ENCODE data around the gene FAM98B.

The FAM98B gene

GRCh38 chr15:38461066-38461833 lies 7.3 kb downstream of the FAM98B start:
- no peak for DNase-seq (ENCODE audit: low read depth)

- DNase-seq (ENCODE audit: low read depth): no peak
These were observed 10.0 kb downstream of the FAM98B start for GRCh38 chr15:38463893-38464292.

- no peak for DNase-seq (ENCODE audit: low read depth)
These were observed 10.7 kb downstream of the FAM98B start for GRCh38 chr15:38464675-38465074.

GRCh38 chr15:38470816-38471215 lies 16.9 kb downstream of the FAM98B start:
- no peak for DNase-seq (ENCODE audit: low read depth)

GRCh38 chr15:38471974-38472373 lies 18.0 kb downstream of the FAM98B start:
- no peak for DNase-seq (ENCODE audit: low read depth)

- DNase-seq (ENCODE audit: low read depth): no peak
These were observed 20.3 kb downstream of the FAM98B start for GRCh38 chr15:38474155-38474757.

- no peak for DNase-seq (ENCODE audit: low read depth)
These were observed 21.4 kb downstream of the FAM98B start for GRCh38 chr15:38475361-38475760.

- DNase-seq (ENCODE audit: low read depth): no peak
These were observed 22.2 kb downstream of the FAM98B start for GRCh38 chr15:38476120-38476519.

- no peak for DNase-seq (ENCODE audit: low read depth)
These were observed 23.7 kb downstream of the FAM98B start for GRCh38 chr15:38477637-38478036.

GRCh38 chr15:38479266-38479665 lies 25.3 kb downstream of the FAM98B start:
- DNase-seq (ENCODE audit: low read depth): no peak

GRCh38 chr15:38479756-38480155 lies 25.8 kb downstream of the FAM98B start:
- DNase-seq (ENCODE audit: low read depth): no peak

GRCh38 chr15:38481113-38481512 lies 27.2 kb downstream of the FAM98B start:
- DNase-seq (ENCODE audit: low read depth): no peak

- no peak for DNase-seq (ENCODE audit: low read depth)
These were observed 27.8 kb downstream of the FAM98B start for GRCh38 chr15:38481761-38482160.

GRCh38 chr15:38482572-38482971 lies 28.6 kb downstream of the FAM98B start:
- DNase-seq (ENCODE audit: low read depth): no peak

- DNase-seq (ENCODE audit: low read depth): no peak
These were observed 33.0 kb downstream of the FAM98B start for GRCh38 chr15:38486936-38487335.

- DNase-seq (ENCODE audit: low read depth): no peak
These were observed 33.5 kb downstream of the FAM98B start for GRCh38 chr15:38487378-38487777.

- DNase-seq (ENCODE audit: low read depth): no peak
These were observed 36.5 kb downstream of the FAM98B start for GRCh38 chr15:38490242-38490922.

- no peak for DNase-seq (ENCODE audit: low read depth)
These were observed 42.2 kb downstream of the FAM98B start for GRCh38 chr15:38496151-38496550.

GRCh38 chr15:38499651-38500050 lies 45.7 kb downstream of the FAM98B start:
- DNase-seq (ENCODE audit: low read depth): no peak

- DNase-seq (ENCODE audit: low read depth): no peak
These were observed 49.6 kb downstream of the FAM98B start for GRCh38 chr15:38503496-38503895.

- no peak for DNase-seq (ENCODE audit: low read depth)
These were observed 50.9 kb downstream of the FAM98B start for GRCh38 chr15:38504680-38505467.

- DNase-seq (ENCODE audit: low read depth): no peak
These were observed 53.1 kb downstream of the FAM98B start for GRCh38 chr15:38506997-38507396.

Measured in stimulated activated CD8-positive, alpha-beta memory T cell treated with anti-CD3 and anti-CD28 coated beads, Interleukin-7, amount 100 ng/mL, for 24 hours (primary cell).